GM12873 (cell line): ENCODE results near the gene SPTBN1.

Experiments used
- CTCF ChIP-seq: IDR thresholded peaks from 2 replicates; pipeline ENCODE4 v1.5.1; 2012; ENCODE audit warnings: low read depth, mild to moderate bottlenecking, moderate library complexity, low read length, control low read depth; ENCODE audit not compliant: insufficient read depth; ENCODE audit errors: missing control alignments

Gene SPTBN1

GRCh38 chr2:54603357-54603756, 147.2 kb downstream of the SPTBN1 start:
- TF ChIP-seq CTCF = no peak

DNA sequence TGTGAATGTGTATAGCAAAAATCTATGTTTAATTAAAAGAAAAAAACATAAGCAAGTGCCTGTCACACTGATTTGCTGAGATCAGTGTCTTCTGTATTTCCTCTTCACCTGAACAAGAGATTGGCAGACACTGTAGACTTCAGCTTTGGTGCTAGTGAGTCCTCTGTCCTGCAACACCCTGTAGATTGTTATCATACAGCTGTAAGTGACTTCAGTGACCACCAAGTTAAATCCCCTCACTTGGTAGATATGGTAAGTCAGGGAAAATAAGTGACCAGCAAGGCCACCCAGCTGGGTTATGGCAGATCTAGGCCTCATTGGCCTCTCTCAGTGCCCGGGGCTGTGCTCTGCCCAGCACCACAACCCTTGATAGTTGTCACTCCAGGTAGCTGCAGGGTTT, 147.7 kb downstream of the SPTBN1 start:
- TF ChIP-seq CTCF = no peak

DNA sequence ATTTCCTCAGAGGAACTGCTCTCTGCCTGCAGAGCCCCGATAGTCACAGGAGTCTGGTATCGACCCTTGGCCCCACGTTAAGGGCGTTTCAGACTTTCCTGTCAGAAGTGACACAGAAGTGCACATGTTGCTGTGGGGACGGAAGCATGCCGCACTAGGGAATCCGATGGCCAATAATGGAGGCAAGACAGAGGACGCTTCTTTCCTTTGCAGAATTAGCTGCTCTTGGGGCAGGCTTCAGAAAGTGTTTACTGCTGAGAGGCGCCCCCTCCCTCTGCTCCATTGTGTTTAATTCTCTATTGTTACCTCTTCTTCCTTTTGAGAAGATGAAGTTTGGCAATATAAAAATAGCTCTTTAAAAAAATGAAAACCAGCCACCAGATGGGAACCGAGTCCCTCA, 148.7 kb downstream of the SPTBN1 start:
- no peak for TF ChIP-seq CTCF

DNA sequence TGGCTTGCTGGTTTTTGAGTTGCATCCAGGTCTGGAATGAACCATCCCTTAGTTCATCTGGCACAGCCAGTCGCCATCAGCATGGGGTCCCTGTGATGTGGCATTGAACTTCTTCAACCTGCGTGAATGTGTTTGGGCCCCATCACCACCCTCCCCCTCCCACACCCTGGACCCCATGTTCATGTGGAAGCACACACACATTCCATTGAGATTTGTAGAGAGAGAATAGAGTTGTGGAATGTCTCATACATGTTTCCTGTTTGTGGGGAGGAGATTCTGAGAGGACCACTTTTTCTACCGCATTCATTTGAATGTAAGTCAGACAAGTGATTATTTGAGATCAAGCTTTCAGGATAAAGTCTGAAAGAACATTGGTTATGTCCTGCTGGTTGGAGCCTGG, 149.7 kb downstream of the SPTBN1 start:
- no peak for TF ChIP-seq CTCF

DNA sequence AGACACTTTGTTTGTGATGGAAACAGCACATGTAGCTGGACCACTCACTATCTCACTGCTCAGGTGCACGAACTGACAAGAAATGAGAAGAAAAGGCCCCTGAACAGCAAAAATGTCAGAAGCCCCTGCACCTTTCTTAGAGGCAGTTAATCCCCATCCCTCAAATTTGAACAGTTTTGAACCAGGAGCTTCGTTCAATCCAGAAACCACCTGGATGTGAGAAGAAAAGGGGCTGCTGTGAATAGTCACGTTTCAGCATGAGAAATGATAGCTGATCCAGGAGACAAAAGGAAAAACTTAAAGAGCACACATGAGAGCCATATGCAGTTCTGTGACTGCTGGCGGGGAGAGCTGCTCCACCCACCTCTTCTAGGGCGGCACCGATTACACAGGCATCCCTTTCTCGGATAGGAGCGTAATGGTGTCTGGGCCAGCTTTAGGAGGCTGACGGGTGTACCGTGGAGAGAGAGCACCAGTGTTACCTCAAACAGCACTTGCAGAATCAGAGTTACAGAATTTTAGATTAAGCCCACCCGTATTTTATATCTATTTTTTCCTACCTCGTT, 150.3 kb downstream of the SPTBN1 start:
- TF ChIP-seq CTCF = no peak

DNA sequence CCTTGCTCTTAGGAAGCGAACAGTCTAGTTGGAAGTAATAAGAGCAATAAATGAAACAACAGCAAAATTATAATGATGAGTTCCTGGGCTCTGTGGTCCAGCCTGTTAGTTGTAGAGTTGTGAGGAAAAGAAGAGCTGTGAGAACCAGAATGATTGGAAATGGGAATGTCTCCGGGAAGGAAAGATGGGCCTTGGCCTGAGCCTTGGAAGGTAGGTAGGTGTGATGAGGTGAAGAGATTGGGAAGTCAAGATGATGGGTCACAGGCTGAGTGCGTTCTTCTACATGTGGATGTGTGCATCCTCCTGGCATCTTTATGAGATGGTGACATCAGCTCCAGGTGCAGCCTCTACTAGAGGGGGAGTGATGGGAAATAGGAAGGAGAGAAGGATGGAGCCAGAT, 152.1 kb downstream of the SPTBN1 start:
- no peak for TF ChIP-seq CTCF

DNA sequence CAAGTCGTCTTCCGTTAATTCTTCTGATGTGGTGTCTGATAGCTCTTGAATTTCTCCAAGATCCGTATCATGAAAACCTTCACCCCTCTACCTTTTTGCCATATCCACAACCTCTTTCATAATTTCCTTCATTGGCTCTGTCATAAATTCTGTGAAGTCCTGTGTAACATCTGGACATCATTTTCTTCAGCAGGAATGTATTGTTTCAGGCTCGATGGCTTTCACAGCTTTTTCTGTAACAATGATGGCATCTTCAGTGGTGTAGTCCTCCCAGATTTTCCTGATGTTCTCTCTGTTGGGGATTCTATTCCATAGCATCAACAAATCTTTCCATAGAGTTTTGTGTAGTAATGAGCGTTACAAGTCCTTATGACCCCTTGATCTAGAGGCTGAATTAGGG, 153.1 kb downstream of the SPTBN1 start:
- no peak for TF ChIP-seq CTCF
